ENCODE results near the gene FBXO41. TPM values are rescaled to one million over a fixed set of nuclear protein-coding genes. Genes with fewer than 3 reads are reported as not detected.

The FBXO41 gene
- total RNA-seq, 2 donors from 2014 or later, result 3.5 to 6.1 TPM

DNA sequence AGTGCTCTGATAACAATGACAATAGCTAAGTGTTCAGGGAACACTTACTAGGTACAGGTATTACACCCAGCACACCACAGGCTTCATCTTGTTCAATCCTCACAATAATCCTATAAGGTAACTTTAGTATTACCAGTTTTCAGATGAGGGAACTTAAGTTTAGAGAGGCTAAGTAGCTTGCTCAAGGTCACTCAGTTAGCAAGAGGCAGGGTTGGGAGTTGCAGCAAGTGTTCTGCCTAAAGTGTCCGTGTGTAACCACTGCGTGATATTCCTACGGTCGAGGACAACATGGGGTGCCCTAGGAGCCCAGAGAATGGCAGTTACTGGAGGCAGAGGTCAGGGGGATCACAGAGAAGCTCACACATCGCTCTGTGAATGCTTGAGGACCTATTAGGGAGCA, 39.3 kb upstream of the FBXO41 start:
- ATAC-seq (ENCODE audit: insufficient number of reproducible peaks, low FRiP score, low read depth), result no peak
- DNase-seq (ENCODE audit: low spot score), result no peak
- no peaks in the 10 kb centered on the region for H3K27me3 ChIP-seq (replicated peaks; ENCODE audit: insufficient read depth)
- H3K36me3 ChIP-seq, result no peaks in the 10 kb centered on the region
- no peaks in the 10 kb centered on the region for H3K4me1 ChIP-seq (ENCODE audit: control insufficient read depth in 1 of 2, low read depth in 2 of 2)
- no peak overlapping the region for H3K27ac ChIP-seq
- TF ChIP-seq, protein P1, sequence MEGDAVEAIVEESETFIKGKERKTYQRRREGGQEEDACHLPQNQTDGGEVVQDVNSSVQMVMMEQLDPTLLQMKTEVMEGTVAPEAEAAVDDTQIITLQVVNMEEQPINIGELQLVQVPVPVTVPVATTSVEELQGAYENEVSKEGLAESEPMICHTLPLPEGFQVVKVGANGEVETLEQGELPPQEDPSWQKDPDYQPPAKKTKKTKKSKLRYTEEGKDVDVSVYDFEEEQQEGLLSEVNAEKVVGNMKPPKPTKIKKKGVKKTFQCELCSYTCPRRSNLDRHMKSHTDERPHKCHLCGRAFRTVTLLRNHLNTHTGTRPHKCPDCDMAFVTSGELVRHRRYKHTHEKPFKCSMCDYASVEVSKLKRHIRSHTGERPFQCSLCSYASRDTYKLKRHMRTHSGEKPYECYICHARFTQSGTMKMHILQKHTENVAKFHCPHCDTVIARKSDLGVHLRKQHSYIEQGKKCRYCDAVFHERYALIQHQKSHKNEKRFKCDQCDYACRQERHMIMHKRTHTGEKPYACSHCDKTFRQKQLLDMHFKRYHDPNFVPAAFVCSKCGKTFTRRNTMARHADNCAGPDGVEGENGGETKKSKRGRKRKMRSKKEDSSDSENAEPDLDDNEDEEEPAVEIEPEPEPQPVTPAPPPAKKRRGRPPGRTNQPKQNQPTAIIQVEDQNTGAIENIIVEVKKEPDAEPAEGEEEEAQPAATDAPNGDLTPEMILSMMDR (IDR thresholded peaks at IDR 0.05), result no peak
- H3K4me3 ChIP-seq, result no peak overlapping the region
- H3K9me3 ChIP-seq, result no peaks in the 10 kb centered on the region

DNA sequence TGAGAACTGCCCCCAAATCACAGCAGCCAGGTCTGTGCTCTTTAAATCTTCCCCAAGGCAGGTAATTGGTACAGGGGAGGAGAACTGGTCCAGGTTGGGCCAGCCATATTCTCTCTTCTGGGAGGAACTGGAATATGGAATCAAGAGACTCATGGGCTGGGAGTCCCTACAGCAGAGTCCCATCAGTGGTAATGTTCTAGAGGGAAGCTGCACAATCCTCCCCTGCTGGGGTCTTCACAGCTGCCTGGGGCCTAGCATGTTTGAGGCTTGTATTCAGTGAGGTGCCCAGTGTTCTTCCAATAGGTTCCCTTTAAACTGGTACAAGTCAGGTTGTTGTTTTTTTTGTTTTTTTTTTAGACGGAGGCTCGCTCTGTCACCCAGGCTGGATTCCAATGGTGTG, 30.2 kb upstream of the FBXO41 start:
- H3K27ac ChIP-seq, result no peak overlapping the region
- no peak overlapping the region for H3K4me3 ChIP-seq
- no peak for ATAC-seq (ENCODE audit: insufficient number of reproducible peaks, low FRiP score, low read depth)
- no peaks in the 10 kb centered on the region for H3K36me3 ChIP-seq
- H3K9me3 ChIP-seq, result no peaks in the 10 kb centered on the region
- TF ChIP-seq, protein P1 (IDR thresholded peaks at IDR 0.05), result no peak
- DNase-seq (ENCODE audit: low spot score), result no peak
- H3K4me1 ChIP-seq (ENCODE audit: control insufficient read depth in 1 of 2, low read depth in 2 of 2), result no peaks in the 10 kb centered on the region
- no peaks in the 10 kb centered on the region for H3K27me3 ChIP-seq (replicated peaks; ENCODE audit: insufficient read depth)

DNA sequence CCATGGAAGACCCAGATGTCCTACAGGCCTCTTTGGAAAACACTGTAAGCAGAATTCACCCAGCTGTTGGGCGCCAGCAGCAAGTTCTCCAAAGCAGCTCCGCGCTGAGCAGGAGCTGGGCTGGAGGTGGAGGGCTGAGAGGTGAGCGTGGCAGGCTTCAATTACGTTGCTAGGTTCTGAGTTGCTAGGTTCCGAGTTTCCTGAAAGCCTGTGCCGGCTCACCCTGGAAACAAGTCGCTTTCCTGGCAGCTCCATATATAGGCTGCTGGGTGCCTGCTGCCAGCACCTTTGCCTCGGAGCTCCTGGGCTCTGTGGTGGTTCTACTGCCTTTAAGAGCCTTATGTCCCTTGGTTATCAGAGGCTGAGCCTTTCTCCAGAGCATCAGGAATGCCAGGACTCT, 23.4 kb upstream of the FBXO41 start:
- ATAC-seq (ENCODE audit: insufficient number of reproducible peaks, low FRiP score, low read depth), result no peak
- H3K4me1 ChIP-seq (ENCODE audit: control insufficient read depth in 1 of 2, low read depth in 2 of 2), result no peaks in the 10 kb centered on the region
- TF ChIP-seq, protein P1 (IDR thresholded peaks at IDR 0.05), result no peak
- DNase-seq (ENCODE audit: low spot score), result no peak
- H3K27me3 ChIP-seq (replicated peaks; ENCODE audit: insufficient read depth), result no peaks in the 10 kb centered on the region
- H3K9me3 ChIP-seq, result no peaks in the 10 kb centered on the region
- H3K27ac ChIP-seq, result no peak overlapping the region
- no peak overlapping the region for H3K4me3 ChIP-seq
- H3K36me3 ChIP-seq, result no peaks in the 10 kb centered on the region

DNA sequence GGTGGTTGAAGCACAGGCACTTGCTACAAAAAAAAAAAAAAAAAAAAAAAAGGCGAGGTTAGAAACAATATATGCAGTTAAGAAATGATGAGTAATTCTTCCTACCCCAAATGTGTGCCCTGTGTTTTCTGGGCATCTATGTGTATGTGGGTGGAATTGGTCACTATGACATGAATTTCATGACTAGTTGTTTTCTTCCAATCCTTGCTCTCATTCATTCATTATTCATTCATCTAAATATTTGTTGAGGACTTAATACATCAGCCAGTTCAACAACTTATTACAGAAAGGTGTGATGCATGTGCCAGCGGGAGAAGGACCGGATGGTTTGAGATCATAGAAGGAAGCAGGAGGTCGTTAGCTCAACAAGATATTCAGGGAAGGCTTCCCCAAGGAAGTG, 17.4 kb upstream of the FBXO41 start:
- TF ChIP-seq, protein P1 (IDR thresholded peaks at IDR 0.05), result no peak
- ATAC-seq (ENCODE audit: insufficient number of reproducible peaks, low FRiP score, low read depth) (no peak), DNase-seq (ENCODE audit: low spot score) (no peak)
- Histone ChIP-seq H3K27me3 (replicated peaks; ENCODE audit: insufficient read depth) (no peaks in the 10 kb centered on the region), H3K4me1 (ENCODE audit: control insufficient read depth in 1 of 2, low read depth in 2 of 2) (no peaks in the 10 kb centered on the region), H3K36me3 (no peaks in the 10 kb centered on the region), H3K9me3 (no peaks in the 10 kb centered on the region), H3K4me3 (no peak overlapping the region), H3K27ac (no peak overlapping the region)

DNA sequence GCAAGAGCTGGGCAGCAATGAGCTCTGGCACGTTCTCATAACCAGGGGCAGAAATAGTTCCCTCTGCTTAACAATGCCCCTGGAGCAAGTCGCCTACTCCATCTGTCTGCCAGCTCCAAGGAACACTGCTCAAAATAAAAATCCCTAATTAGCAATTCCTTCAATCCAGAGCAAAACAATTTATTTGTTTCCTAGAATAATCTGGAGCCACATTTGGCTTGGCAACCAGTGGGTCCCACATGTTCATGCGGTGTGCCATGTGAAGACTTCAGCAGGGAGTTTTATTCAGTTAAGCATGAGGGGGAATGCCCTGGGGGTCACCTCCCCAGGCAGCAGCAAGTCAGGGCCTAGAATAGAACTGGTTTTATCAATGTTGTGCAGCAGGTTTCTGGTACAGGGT, 16.6 kb upstream of the FBXO41 start:
- DNase-seq (ENCODE audit: low spot score) (no peak), ATAC-seq (ENCODE audit: insufficient number of reproducible peaks, low FRiP score, low read depth) (no peak)
- no peaks in the 10 kb centered on the region for H3K4me1 ChIP-seq (ENCODE audit: control insufficient read depth in 1 of 2, low read depth in 2 of 2)
- no peak overlapping the region for H3K27ac ChIP-seq
- H3K27me3 ChIP-seq (replicated peaks; ENCODE audit: insufficient read depth), result no peaks in the 10 kb centered on the region
- no peaks in the 10 kb centered on the region for H3K9me3 ChIP-seq
- H3K4me3 ChIP-seq, result no peak overlapping the region
- TF ChIP-seq, protein P1 (IDR thresholded peaks at IDR 0.05), result no peak
- H3K36me3 ChIP-seq, result no peaks in the 10 kb centered on the region
